Stimulated activated naive CD8-positive, alpha-beta T cell treated with anti-CD3 and anti-CD28 coated beads, Interleukin-15, amount 100 ng/mL, for 72 hours (primary cell): ENCODE measurements around the gene ZMYND15.

Source experiments
- ATAC-seq: fragments of 150-1000 bp; cut with Tn5 transposase; 2 replicates; pipeline ENCODE4 v1.10.0; 2021; ENCODE audit warnings: mild to moderate bottlenecking, moderate library complexity
- DNase-seq, 2 donors: peaks; one replicate each; pipeline ENCODE4 v3.0.0; 2021 to 2022
- H3K27ac Mint-ChIP-seq, 2 donors: one replicate each; pipeline ENCODE4 v1.8.0; 2022; ENCODE audit warnings: mild to moderate bottlenecking in 2 of 2, mixed read lengths in 2 of 2, moderate library complexity in 2 of 2
- H3K27me3 Mint-ChIP-seq: one replicate; pipeline ENCODE4 v1.8.0; 2022; ENCODE audit warnings: mixed read lengths
- H3K4me1 Mint-ChIP-seq: one replicate; pipeline ENCODE4 v1.8.0; 2022; ENCODE audit warnings: mild to moderate bottlenecking, mixed read lengths
- H3K4me3 Mint-ChIP-seq, 2 donors: one replicate each; pipeline ENCODE4 v1.8.0; 2022; ENCODE audit warnings: mild to moderate bottlenecking in 2 of 2, mixed read lengths in 2 of 2, moderate library complexity in 1 of 2
- H3K9me3 Mint-ChIP-seq, 2 donors: one replicate each; pipeline ENCODE4 v1.8.0; 2022; ENCODE audit warnings: mixed read lengths in 2 of 2

Gene ZMYND15

DNA sequence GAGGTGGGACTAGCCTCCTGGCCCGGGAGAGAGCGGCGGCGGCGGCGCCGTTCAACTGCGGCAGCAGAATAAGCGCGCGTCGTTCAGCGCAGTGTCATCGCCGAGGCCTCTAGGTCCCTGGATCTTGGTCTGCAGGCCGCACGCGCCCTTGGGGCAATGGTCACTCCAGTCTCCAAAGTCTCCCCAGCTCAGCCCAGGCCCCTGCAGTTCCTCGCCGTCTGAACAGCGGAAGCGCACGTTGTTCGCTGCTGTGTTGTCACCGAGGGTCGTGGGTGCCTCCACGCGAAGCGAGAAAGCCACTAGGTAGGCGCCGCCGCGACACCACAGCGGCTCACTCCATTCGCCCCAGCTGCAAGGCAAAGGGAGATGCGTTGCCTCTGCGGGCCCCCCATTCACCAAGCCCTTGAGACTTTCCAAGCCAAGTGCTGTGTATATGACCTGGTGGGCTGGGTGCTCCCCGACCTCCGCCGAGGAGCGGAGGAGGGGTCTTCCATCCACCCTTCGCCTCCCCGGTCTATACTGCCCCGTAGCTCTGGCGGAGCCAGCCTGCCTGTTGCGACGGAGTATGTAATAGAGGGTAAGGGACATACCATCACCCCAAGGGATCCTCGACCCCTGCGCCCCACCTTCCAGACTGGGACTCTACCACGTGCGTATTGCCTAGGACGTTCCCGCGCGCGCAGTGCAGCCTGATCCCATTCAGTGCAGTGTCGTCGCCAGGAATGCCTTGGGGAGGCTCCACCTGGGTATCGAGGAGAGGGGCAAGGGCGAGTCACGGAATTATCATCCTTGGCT is 45.9 kb downstream of the ZMYND15 start:
- no peak overlapping the region for H3K27ac Mint-ChIP-seq
- no peak for ATAC-seq
- peak overlapping the region; percentile 58 to 75 for H3K4me3 Mint-ChIP-seq

DNA sequence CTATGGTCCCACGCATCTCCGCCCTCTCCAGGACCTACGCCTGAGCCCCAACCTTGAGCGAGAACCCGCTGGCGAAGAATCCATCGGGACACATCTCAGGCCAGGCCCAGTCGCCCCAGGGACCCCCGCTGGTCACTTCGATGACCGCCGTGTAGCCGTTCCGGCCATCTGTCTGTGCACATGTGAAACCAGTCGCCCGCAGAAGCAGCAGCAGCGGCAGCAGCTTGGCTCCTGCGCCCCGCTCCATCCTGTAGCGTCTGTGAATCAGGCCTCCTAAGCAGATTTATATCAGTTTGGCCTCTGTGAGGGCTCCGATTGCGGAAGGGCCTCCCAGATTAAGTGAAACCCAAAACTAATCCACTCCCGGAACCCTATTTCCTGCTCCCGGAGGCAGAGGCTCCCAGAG is 46.5 kb downstream of the ZMYND15 start, which contains the start of gene VMO1:
VMO1 (minus strand) TSS at position 259 of the 406 bp plus-strand sequence; CDS start at position 247, 12 bp downstream.
- no peaks in the 10 kb centered on the region for H3K9me3 Mint-ChIP-seq
- H3K27ac Mint-ChIP-seq = no peak within 1 kb of the TSS
- no peak for ATAC-seq
- peaks cover 51% of the 10 kb centered on the region for H3K4me1 Mint-ChIP-seq
- H3K4me3 Mint-ChIP-seq = peak within 1 kb of the TSS; percentile 58 to 75
- peaks cover 77% of the 10 kb centered on the region for H3K27me3 Mint-ChIP-seq
- DNase-seq = peak in 1 of 2 donors; percentile 5

More for the DNA sequence above, 45.9 kb downstream of the ZMYND15 start:
- Mint-ChIP-seq H3K27me3 (peaks cover 81% of the 10 kb centered on the region), H3K4me1 (peaks cover 45% of the 10 kb centered on the region), H3K9me3 (no peaks in the 10 kb centered on the region)
- DNase-seq = peak in 1 of 2 donors; percentile 21

DNA sequence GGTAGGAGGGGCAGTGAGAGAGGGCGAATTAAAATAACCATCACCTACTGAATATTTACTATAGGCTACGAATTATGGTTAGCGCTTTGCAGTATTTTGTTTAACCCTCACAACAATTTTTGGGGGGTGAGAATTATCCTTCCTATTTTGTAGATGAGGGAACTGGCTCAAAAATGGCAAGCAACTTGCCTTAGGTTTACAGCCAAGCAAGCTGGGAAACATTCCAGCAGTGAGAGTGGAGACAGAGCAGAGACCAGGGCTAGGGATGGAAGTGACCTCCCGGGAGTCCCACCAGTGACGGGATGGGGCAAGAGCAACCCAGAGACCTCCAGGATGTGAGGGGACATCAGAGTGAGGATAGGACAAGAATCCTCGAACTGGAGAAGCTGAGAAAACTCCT is 46.9 kb downstream of the ZMYND15 start:
- H3K27me3 Mint-ChIP-seq = peaks cover 77% of the 10 kb centered on the region
- peak overlapping the region; percentile 58 to 75 for H3K4me3 Mint-ChIP-seq
- H3K4me1 Mint-ChIP-seq = peaks cover 53% of the 10 kb centered on the region
- ATAC-seq = no peak
- DNase-seq = no peak
- H3K9me3 Mint-ChIP-seq = no peaks in the 10 kb centered on the region
- no peak overlapping the region for H3K27ac Mint-ChIP-seq

DNA sequence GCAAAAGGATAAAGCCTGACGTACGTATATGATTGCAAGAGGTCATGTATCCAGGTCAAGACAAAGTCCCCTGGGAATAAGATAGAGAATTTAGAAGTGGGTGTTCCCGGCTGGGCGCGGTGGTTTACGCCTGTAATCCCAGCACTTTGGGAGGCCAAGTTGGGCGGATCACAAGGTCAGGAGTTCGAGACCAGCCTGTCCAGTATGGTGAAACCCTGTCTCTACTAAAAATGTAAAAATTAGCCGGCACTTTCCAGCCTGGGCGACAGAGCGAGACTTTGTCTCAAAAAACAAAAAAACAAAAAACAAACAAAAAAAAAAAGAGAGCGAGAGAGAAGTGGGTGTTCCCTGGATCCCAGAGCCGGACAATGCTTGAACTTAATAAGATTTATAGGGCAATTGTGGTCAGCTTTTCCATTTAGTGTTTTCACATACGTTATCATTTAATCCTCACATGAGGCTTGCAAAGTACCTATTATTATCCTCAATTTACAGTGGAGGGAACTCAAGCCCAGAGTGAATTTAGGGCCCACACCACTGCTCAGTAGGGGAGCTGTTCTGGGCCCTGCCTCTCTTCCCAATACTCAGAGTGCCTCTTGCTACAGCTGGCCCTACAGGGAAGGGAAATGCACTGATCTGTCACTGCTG is 48.6 kb downstream of the ZMYND15 start:
- ATAC-seq (no peak), DNase-seq (no peak)
- Mint-ChIP-seq H3K4me1 (peaks cover 47% of the 10 kb centered on the region), H3K4me3 (peak overlapping the region in 1 of 2 donors; percentile 89), H3K27me3 (peaks cover 66% of the 10 kb centered on the region), H3K9me3 (no peaks in the 10 kb centered on the region), H3K27ac (no peak overlapping the region)

DNA sequence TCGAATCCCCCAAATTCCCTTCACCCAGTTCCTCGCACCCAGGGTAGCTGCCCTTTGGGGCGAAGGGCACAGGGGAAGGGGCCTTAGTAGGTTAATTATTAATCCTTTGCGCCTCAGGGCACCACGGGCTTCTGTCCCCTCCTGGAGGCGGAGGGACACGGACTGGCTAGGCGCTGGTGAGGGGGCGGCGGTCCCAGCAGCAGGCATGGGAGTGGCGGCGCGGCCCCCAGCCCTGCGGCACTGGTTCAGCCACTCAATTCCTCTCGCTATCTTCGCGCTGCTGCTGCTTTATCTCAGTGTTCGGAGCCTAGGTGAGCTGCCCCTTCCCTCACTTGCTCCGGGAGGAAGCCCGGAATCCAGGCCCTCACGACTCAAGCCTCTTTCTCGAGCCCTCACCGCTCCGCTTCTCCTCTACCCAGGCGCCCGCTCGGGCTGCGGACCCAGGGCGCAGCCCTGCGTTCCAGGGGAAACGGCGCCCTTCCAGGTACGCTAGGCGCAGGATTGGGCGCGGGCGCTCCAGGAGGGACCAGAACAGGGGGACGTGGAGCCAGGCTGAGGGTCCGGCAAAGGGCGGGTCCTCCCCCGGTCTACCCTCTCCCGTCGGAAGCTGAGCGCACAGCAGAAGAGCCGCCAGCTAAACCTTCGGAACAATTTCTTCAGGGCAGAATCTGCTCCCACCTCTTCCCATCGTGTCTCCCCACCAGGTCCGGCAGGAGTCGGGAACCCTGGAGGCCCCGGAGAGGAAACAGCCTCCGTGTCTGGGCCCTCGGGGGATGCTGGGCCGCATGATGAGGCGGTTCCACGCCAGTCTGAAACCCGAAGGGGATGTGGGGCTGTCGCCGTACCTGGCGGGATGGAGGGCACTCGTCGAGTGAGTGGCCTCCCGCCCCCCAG is 49.4 kb downstream of the ZMYND15 start, which contains the start of gene GLTPD2:
GLTPD2 (plus strand) TSS at position 158 of the 894 bp plus-strand sequence; CDS start at position 206, 48 bp downstream.
- H3K9me3 Mint-ChIP-seq = no peaks in the 10 kb centered on the region

DNA sequence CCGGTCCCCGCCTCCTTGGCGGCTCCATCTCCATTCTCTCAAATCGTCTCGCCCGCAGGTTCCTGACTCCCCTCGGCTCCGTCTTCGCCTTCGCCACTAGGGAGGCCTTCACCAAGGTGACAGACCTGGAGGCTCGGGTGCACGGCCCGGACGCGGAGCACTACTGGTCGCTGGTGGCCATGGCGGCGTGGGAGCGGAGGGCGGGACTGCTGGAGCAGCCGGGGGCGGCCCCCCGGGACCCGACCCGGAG is 50.0 kb downstream of the ZMYND15 start:
- Mint-ChIP-seq H3K27me3 (peaks cover 52% of the 10 kb centered on the region), H3K4me3 (peak overlapping the region; percentile 89 to 93), H3K9me3 (no peaks in the 10 kb centered on the region), H3K4me1 (peaks cover 47% of the 10 kb centered on the region), H3K27ac (peak overlapping the region; percentile 12 to 81)
- DNase-seq = no peak
- ATAC-seq = no peak

More for the DNA sequence above, 49.4 kb downstream of the ZMYND15 start, which contains the start of gene GLTPD2:
- Mint-ChIP-seq H3K4me3 (peak within 1 kb of the TSS; percentile 89 to 93), H3K27ac (peak within 1 kb of the TSS; percentile 12 to 81), H3K4me1 (peaks cover 47% of the 10 kb centered on the region), H3K27me3 (peaks cover 58% of the 10 kb centered on the region)
- DNase-seq (no peak), ATAC-seq (no peak)

DNA sequence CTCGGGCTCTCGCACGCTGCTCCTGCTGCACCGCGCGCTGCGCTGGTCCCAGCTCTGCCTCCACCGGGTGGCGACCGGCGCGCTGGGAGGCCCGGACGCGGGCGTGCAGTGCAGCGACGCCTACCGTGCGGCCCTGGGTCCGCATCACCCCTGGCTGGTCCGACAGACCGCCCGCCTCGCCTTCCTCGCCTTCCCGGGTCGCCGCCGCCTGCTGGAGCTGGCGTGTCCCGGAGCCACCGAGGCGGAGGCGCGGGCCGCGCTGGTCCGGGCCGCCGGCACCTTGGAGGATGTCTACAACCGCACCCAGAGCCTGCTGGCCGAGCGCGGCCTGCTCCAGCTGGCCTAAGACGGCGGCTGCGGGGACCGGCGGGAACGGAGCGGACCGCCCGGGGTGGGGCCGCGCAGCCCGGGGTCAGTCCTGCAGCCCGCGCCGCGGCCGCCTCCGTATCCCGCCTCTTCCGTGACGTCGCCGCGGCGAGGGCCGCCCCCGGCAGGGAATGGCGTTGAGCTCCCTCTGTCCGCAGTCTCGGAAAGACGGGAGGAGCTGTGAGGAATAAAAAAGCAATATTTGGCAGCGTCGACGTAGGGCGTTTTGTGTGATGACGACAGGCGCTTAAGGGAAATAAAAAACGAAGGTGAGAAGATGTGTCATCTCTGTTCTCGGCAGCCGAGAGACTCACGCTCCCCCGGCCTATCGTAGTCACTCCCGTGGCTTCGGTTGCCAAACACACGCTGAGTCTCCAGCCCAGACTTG is 50.5 kb downstream of the ZMYND15 start:
- Mint-ChIP-seq H3K9me3 (no peaks in the 10 kb centered on the region), H3K4me3 (peak overlapping the region; percentile 89 to 93), H3K27me3 (peaks cover 49% of the 10 kb centered on the region), H3K27ac (peak overlapping the region; percentile 87 to 88), H3K4me1 (peaks cover 46% of the 10 kb centered on the region)
- ATAC-seq (peak; percentile 92), DNase-seq (peak; percentile 89 to 90)

DNA sequence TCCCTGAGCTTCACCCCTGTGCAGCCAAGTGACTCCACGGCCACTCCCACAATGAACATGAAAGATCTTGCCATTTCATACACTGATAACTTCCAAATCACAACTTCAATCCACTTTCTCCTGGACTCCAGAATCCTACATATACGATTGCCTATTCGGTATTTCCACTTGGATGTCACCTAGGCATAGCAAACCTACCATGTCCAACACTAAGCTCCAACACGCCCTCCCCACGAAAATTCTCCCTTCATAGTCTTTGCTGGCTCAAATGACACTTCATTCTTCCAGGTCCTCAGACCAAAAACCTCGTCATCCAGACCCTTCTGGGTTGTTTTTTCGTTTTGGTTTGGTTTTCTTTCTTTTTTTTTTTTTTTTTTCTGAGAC is 51.1 kb downstream of the ZMYND15 start:
- Mint-ChIP-seq H3K27ac (peak overlapping the region; percentile 87 to 88), H3K4me3 (peak overlapping the region; percentile 80 to 89), H3K27me3 (peaks cover 43% of the 10 kb centered on the region), H3K4me1 (peaks cover 41% of the 10 kb centered on the region), H3K9me3 (no peaks in the 10 kb centered on the region)
- no peak for ATAC-seq
- DNase-seq = no peak

DNA sequence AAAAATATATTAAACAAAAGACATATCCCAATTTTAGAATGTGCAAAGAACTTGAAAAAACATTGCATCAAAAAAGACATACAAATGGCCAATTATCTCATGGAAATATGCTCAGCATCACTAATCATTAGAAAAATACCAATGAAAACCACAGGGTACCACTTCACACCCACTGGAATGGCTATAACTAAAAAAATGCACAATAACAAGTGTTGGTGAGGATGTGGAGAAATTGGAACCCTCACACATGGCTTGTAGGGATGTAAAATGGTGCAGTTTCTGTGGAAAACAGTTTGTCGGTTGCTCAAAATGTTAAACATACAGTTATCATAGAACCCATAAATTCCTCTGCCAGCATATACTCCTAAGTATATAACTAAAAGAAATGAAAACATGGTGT is 55.5 kb downstream of the ZMYND15 start:
- no peaks in the 10 kb centered on the region for H3K27me3 Mint-ChIP-seq
- H3K9me3 Mint-ChIP-seq = no peaks in the 10 kb centered on the region
- ATAC-seq = no peak
- peak overlapping the region in 1 of 2 donors; percentile 99 for H3K27ac Mint-ChIP-seq
- H3K4me1 Mint-ChIP-seq = peaks cover 26% of the 10 kb centered on the region
- DNase-seq = no peak
- peak overlapping the region in 1 of 2 donors; percentile 99 for H3K4me3 Mint-ChIP-seq
